Measurements from ENCODE around the gene GNG13.
"Not testable (repeated sequence)": the region's sequence is repeated elsewhere in the genome, so short reads cannot be mapped to it uniquely, and the experiment has no call there.

The GNG13 gene

GRCh38 chr16:783404-784161 lies 17.0 kb downstream of the GNG13 start:
- no peak overlapping the region for H3K4me3 ChIP-seq (ENCODE audit: low read length)
- DNase-seq (ENCODE audit: low read depth, low spot score), result no peak

GRCh38 chr16:782766-783403 lies 17.6 kb downstream of the GNG13 start:
- DNase-seq (ENCODE audit: low read depth, low spot score), result no peak
- H3K4me3 ChIP-seq (ENCODE audit: low read length), result no peak overlapping the region

- H3K4me3 ChIP-seq (ENCODE audit: low read length), result no peak overlapping the region
- DNase-seq (ENCODE audit: low read depth, low spot score), result no peak
These were observed 18.3 kb downstream of the GNG13 start for GRCh38 chr16:782258-782657.

GRCh38 chr16:781346-782010 lies 19.1 kb downstream of the GNG13 start:
- DNase-seq (ENCODE audit: low read depth, low spot score), result no peak

GRCh38 chr16:780296-780695 lies 20.2 kb downstream of the GNG13 start:
- no peak for DNase-seq (ENCODE audit: low read depth, low spot score)

More at GRCh38 chr16:781346-782010, 19.1 kb downstream of the GNG13 start:
- no peak overlapping the region for H3K4me3 ChIP-seq (ENCODE audit: low read length)

GRCh38 chr16:779561-779960 lies 21.0 kb downstream of the GNG13 start:
- DNase-seq (ENCODE audit: low read depth, low spot score), result no peak
- H3K4me3 ChIP-seq (ENCODE audit: low read length), result no peak overlapping the region

More at GRCh38 chr16:780296-780695, 20.2 kb downstream of the GNG13 start:
- no peak overlapping the region for H3K4me3 ChIP-seq (ENCODE audit: low read length)

GRCh38 chr16:778909-779527 lies 21.5 kb downstream of the GNG13 start:
- no peak overlapping the region for H3K4me3 ChIP-seq (ENCODE audit: low read length)
- no peak for DNase-seq (ENCODE audit: low read depth, low spot score)

GRCh38 chr16:778447-778846 lies 22.1 kb downstream of the GNG13 start:
- no peak for DNase-seq (ENCODE audit: low read depth, low spot score)
- no peak overlapping the region for H3K4me3 ChIP-seq (ENCODE audit: low read length)

- H3K4me3 ChIP-seq (ENCODE audit: low read length), result no peak overlapping the region
- no peak for DNase-seq (ENCODE audit: low read depth, low spot score)
These were observed 22.7 kb downstream of the GNG13 start for GRCh38 chr16:777826-778225.

GRCh38 chr16:776824-777223 lies 23.7 kb downstream of the GNG13 start:
- DNase-seq (ENCODE audit: low read depth, low spot score), result no peak
- no peak overlapping the region for H3K4me3 ChIP-seq (ENCODE audit: low read length)

GRCh38 chr16:776298-776697 lies 24.2 kb downstream of the GNG13 start:
- not testable (repeated sequence) for H3K4me3 ChIP-seq (ENCODE audit: low read length); DNase-seq (ENCODE audit: low read depth, low spot score)

GRCh38 chr16:775236-775796 lies 25.2 kb downstream of the GNG13 start:
- no peak for DNase-seq (ENCODE audit: low read depth, low spot score)

GRCh38 chr16:774086-775001 lies 26.2 kb downstream of the GNG13 start:
- H3K4me3 ChIP-seq (ENCODE audit: low read length), result no peak overlapping the region
- no peak for DNase-seq (ENCODE audit: low read depth, low spot score)

More at GRCh38 chr16:775236-775796, 25.2 kb downstream of the GNG13 start:
- H3K4me3 ChIP-seq (ENCODE audit: low read length), result no peak overlapping the region

GRCh38 chr16:772959-773358 lies 27.6 kb downstream of the GNG13 start:
- no peak for DNase-seq (ENCODE audit: low read depth, low spot score)
- H3K4me3 ChIP-seq (ENCODE audit: low read length), result no peak overlapping the region

GRCh38 chr16:770411-770810 lies 30.1 kb downstream of the GNG13 start:
- no peak for DNase-seq (ENCODE audit: low read depth, low spot score)
- no peak overlapping the region for H3K4me3 ChIP-seq (ENCODE audit: low read length)

GRCh38 chr16:769934-770333 lies 30.6 kb downstream of the GNG13 start:
- DNase-seq (ENCODE audit: low read depth, low spot score), result no peak
- no peak overlapping the region for H3K4me3 ChIP-seq (ENCODE audit: low read length)

- DNase-seq (ENCODE audit: low read depth, low spot score), result no peak
- no peak overlapping the region for H3K4me3 ChIP-seq (ENCODE audit: low read length)
These were observed 31.2 kb downstream of the GNG13 start for GRCh38 chr16:769184-769784.

GRCh38 chr16:768428-768827 lies 32.1 kb downstream of the GNG13 start:
- DNase-seq (ENCODE audit: low read depth, low spot score), result no peak
- H3K4me3 ChIP-seq (ENCODE audit: low read length), result no peak overlapping the region
